Progenitor cell of endocrine pancreas (in vitro differentiated cells): Measurements from ENCODE around the gene ZNF514. TPM values are rescaled to one million over a fixed set of nuclear protein-coding genes. Genes with fewer than 3 reads are reported as not detected.

Source experiments
- DNase-seq: peaks from one replicate; pipeline ENCODE4 v3.0.0; 2021; ENCODE audit warnings: low spot score; ENCODE audit not compliant: unreplicated experiment
- H3K27ac Mint-ChIP-seq: 2 replicates; pipeline ENCODE4 v1.8.0; 2021; ENCODE audit warnings: mild to moderate bottlenecking, moderate library complexity, mixed read lengths
- H3K27me3 Mint-ChIP-seq: 2 replicates; pipeline ENCODE4 v1.8.0; 2021; ENCODE audit warnings: mixed read lengths
- H3K36me3 Mint-ChIP-seq: 2 replicates; pipeline ENCODE4 v1.8.0; 2022; ENCODE audit warnings: mixed read lengths; ENCODE audit not compliant: insufficient read depth
- H3K4me1 Mint-ChIP-seq: 2 replicates; pipeline ENCODE4 v1.8.0; 2021; ENCODE audit warnings: low read depth, mixed read lengths
- H3K4me3 Mint-ChIP-seq: 2 replicates; pipeline ENCODE4 v1.8.0; 2021; ENCODE audit warnings: low read depth, mild to moderate bottlenecking, moderate library complexity, mixed read lengths
- H3K9me3 Mint-ChIP-seq: 2 replicates; pipeline ENCODE4 v1.8.0; 2021; ENCODE audit warnings: low read depth, mixed read lengths
- total RNA-seq: library from RNA; stranded (reverse); gene quantifications from 2 replicates; pipeline ENCODE4 v1.2.1, GENCODE V29; 2021
- TF ChIP-seq, protein P1 (sequence below): fragments of 200-600 bp; sonication (generic); IDR thresholded peaks from one replicate; pipeline ENCODE4 v1.5.0; 2021; ENCODE audit warnings: antibody characterized with exemption, mild to moderate bottlenecking; ENCODE audit not compliant: unreplicated experiment

The ZNF514 gene
- total RNA-seq, 1 donor from 2014 or later: 32.9 TPM

DNA sequence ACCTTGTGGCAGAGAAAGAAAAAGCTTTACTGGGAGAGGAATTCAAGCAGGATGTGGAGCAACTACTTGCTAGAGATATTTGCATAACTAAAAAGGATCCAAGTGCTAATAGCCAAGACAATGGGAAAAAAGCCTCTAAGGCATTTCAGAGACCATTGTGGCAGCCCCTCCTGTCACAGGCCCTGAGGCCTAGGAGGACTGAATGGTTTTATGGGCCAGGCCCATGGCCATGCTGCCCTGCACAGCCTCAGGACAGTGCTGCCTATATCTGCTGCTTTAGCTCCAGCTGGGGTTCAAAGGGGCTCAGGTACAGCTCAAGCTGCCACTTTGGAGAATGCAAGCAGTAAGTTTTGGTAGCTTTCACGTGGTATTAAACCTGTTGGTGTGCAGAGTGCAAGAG, 20.9 kb downstream of the ZNF514 start:
- no peak overlapping the region for H3K27ac Mint-ChIP-seq

DNA sequence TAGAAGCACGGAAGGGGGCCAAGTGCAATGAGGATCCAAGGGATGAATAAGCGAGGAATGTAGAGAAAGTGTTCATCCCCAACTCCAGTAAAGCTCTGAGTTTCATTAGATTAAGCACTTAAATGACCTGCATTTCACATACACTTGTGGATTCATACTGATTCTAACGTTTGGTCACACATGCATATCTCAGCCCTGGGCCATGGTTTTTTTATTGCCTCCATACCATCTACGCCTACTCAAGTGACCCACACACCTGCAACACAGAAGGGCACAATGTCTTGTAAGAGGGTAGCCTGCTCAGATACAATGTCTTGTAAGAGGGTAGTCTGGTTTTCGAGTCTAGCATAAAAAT, 37.5 kb downstream of the ZNF514 start:
- DNase-seq: no peak
- Mint-ChIP-seq H3K27ac (peak overlapping the region; percentile 93), H3K4me3 (peak overlapping the region; percentile 92), H3K9me3 (no peaks in the 10 kb centered on the region), H3K27me3 (no peaks in the 10 kb centered on the region), H3K36me3 (peaks cover under 1% of the 10 kb centered on the region), H3K4me1 (peaks cover 13% of the 10 kb centered on the region)
- TF ChIP-seq, protein P1, sequence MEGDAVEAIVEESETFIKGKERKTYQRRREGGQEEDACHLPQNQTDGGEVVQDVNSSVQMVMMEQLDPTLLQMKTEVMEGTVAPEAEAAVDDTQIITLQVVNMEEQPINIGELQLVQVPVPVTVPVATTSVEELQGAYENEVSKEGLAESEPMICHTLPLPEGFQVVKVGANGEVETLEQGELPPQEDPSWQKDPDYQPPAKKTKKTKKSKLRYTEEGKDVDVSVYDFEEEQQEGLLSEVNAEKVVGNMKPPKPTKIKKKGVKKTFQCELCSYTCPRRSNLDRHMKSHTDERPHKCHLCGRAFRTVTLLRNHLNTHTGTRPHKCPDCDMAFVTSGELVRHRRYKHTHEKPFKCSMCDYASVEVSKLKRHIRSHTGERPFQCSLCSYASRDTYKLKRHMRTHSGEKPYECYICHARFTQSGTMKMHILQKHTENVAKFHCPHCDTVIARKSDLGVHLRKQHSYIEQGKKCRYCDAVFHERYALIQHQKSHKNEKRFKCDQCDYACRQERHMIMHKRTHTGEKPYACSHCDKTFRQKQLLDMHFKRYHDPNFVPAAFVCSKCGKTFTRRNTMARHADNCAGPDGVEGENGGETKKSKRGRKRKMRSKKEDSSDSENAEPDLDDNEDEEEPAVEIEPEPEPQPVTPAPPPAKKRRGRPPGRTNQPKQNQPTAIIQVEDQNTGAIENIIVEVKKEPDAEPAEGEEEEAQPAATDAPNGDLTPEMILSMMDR: no peak

More for the DNA sequence above, 20.9 kb downstream of the ZNF514 start:
- Mint-ChIP-seq H3K27me3 (no peaks in the 10 kb centered on the region), H3K36me3 (peaks cover 56% of the 10 kb centered on the region), H3K9me3 (peaks cover 52% of the 10 kb centered on the region), H3K4me3 (no peak overlapping the region), H3K4me1 (no peaks in the 10 kb centered on the region)
- no peak for DNase-seq
- TF ChIP-seq, protein P1: no peak

DNA sequence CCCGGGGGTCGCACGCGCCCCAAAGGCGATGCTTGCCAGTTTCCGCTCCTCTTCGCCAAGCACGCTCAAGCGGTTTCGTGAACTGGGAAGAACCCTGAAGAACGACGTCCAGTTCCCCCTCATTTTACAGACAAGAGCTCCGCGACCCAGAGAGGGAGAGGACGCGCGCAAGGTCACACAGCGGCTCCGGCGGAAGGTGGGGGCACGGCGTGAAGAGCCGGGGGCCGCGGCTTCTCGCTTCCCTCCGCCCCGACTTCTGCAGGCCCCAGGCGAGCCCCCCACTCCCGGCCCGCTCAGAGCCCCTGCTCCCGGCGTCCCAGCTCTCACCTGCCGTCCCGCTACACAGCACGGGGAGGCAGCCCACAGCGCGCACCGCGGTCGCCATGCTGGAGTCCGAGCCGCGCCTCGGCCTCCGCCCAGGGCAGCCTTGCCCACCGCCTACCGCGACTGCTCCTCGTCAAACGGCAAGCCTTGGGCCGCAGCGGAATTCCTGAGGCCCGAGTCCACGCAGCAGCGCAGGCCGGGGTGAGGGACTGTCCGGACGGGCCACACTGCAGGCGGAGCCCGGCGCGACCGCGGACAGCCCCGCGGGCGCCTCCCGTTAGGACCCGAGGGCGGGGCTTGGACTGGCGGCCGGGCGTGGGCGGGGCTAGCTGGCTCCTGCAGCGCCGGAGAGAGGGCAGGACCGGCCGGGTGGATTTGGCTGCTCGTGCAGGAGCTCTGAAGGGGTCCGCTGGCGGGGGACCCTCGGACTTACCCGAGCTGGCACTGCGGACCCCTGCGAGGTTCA, 38.0 kb downstream of the ZNF514 start, which contains the start of gene MRPS5:
Gene MRPS5, minus strand, starts transcription at position 402 of the 790 bp plus-strand sequence. Its CDS starts 17 bp downstream, at position 385.
- peaks cover 13% of the 10 kb centered on the region for H3K4me1 Mint-ChIP-seq
- H3K36me3 Mint-ChIP-seq: peaks cover 2% of the 10 kb centered on the region
- DNase-seq: peak; percentile 78
- TF ChIP-seq, protein P1: peak; percentile 39
- H3K27ac Mint-ChIP-seq: peak within 1 kb of the TSS; percentile 98
- no peaks in the 10 kb centered on the region for H3K27me3 Mint-ChIP-seq
- no peaks in the 10 kb centered on the region for H3K9me3 Mint-ChIP-seq
- peak within 1 kb of the TSS; percentile 92 for H3K4me3 Mint-ChIP-seq

DNA sequence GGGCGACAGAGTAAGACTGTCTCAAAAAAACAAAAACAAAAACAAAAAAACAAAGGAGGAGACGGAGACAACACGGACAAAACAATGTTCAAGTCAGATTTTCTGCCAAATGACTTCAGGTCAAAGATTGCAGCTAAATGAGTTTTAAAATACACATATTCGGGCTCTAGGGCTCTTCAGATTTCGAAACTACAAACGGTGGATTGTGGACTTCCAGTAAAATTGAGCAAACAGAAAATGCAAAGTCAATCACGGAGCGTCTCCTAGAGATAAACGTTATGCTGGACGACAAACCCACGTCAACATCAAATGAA, 38.6 kb downstream of the ZNF514 start:
- H3K36me3 Mint-ChIP-seq: peaks cover 2% of the 10 kb centered on the region
- no peaks in the 10 kb centered on the region for H3K9me3 Mint-ChIP-seq
- TF ChIP-seq, protein P1: no peak
- H3K27ac Mint-ChIP-seq: peak overlapping the region; percentile 98
- DNase-seq: no peak
- H3K4me1 Mint-ChIP-seq: peaks cover 13% of the 10 kb centered on the region
- peak overlapping the region; percentile 92 for H3K4me3 Mint-ChIP-seq
- H3K27me3 Mint-ChIP-seq: no peaks in the 10 kb centered on the region

GRCh38 chr2:95115418-95115817, 44.2 kb downstream of the ZNF514 start:
- Mint-ChIP-seq H3K27me3 (no peaks in the 10 kb centered on the region), H3K9me3 (no peaks in the 10 kb centered on the region), H3K4me1 (peaks cover 8% of the 10 kb centered on the region), H3K27ac (no peak overlapping the region), H3K4me3 (no peak overlapping the region), H3K36me3 (peaks cover 11% of the 10 kb centered on the region)
- DNase-seq: peak; percentile 52
- TF ChIP-seq, protein P1: peak; percentile 90
